Erythroblast (primary cell): ENCODE measurements around the gene CCNF.
"Not testable (repeated sequence)": the region's sequence is repeated elsewhere in the genome, so short reads cannot be mapped to it uniquely, and the experiment has no call there.

Experiments used
- DNase-seq, 2 experiments: peaks; one replicate each; lab custom pipeline; 2025; lab: John Stamatoyannopoulos, UW
- GATA1 ChIP-seq: IDR thresholded peaks from 2 replicates; pipeline ENCODE4 v1.6.1; 2011; ENCODE audit warnings: low read depth, mild to moderate bottlenecking, control low read depth, low read length, moderate library complexity
- POLR2A ChIP-seq: IDR thresholded peaks from 2 replicates; pipeline ENCODE4 v1.6.1; 2011; ENCODE audit warnings: mild to moderate bottlenecking, low read length

Gene CCNF

GRCh38 chr16:2436110-2436509, 6.9 kb downstream of the CCNF start:
- TF ChIP-seq POLR2A (no peak), GATA1 (no peak)

GRCh38 chr16:2437032-2437790, 8.0 kb downstream of the CCNF start:
- TF ChIP-seq GATA1 (no peak), POLR2A (no peak)
- DNase-seq: no peak

More at GRCh38 chr16:2436110-2436509, 6.9 kb downstream of the CCNF start:
- DNase-seq: no peak

- no peak for DNase-seq
- TF ChIP-seq GATA1: no peak
- no peak for TF ChIP-seq POLR2A
These were observed 8.9 kb downstream of the CCNF start for GRCh38 chr16:2438121-2438520.

DNA sequence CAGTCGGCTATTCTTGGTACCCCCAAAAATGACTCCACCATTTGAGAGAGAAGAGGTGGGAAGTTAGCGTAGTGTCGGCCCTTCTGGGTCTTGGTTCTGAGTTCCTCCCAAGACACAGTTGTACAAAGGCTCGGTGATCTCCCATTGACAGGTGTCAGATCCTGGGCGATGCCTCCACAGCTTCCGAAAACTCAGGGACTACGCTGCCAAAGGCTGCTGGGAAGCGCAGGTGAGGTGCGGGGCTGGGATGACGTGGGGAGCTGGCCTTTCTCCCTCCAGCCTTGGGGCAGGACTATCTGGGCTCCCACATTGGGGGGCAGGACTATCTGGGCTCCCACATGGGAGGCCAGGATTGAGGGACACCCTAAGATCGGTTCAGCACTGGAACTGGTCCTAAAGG, 10.4 kb downstream of the CCNF start:
- TF ChIP-seq POLR2A: no peak
- no peak for TF ChIP-seq GATA1
- DNase-seq: no peak

- not testable (repeated sequence) for DNase-seq
These were observed 12.0 kb downstream of the CCNF start for GRCh38 chr16:2441143-2441804.

DNA sequence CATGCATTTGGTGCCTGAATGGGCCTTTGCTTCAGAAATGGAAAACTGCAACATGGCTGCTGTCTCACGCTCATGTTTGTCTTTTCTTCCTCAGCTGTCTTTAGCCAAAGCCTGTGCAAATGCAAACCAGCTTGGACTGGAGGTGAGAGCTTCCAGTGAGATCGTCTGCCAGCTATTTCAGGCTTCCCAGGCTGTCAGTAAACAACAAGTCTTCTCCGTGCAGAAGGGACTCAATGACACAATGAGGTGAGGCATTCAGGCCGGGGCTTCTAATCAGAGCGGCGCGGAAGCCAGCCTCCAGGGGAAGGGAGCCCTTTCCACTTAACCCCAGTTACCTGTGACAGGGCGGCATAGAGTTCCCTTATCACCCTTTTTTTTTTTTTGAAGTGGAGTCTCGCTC, 14.3 kb downstream of the CCNF start:
- no peak for DNase-seq

GRCh38 chr16:2447920-2448583, 18.8 kb downstream of the CCNF start:
- TF ChIP-seq POLR2A (no peak), GATA1 (no peak)
- DNase-seq: no peak

More for the DNA sequence above, 14.3 kb downstream of the CCNF start:
- TF ChIP-seq GATA1: no peak
- no peak for TF ChIP-seq POLR2A

- DNase-seq: no peak
- no peak for TF ChIP-seq POLR2A
- no peak for TF ChIP-seq GATA1
These were observed 19.9 kb downstream of the CCNF start for GRCh38 chr16:2449118-2449517.

DNA sequence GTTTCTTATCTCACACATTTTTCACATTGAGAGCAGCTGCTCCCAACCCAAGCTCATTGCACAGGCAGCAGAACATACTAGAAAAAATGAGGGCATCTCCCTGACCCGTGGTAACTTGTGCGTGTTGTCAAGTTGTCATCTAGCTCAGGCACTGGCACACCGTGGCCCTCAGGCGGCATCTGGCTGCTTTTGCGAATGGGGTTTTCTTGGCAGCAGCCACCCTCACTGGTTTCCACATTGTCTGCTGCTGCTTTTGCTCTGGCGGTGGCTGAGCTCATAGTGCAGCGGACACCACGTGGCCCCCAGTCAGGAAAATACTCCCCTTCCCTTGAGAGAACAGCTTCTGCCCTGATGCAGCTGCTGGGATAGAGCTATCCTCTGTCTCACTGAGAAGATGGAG, 21.3 kb downstream of the CCNF start:
- TF ChIP-seq GATA1 (no peak), POLR2A (no peak)
- DNase-seq: no peak

DNA sequence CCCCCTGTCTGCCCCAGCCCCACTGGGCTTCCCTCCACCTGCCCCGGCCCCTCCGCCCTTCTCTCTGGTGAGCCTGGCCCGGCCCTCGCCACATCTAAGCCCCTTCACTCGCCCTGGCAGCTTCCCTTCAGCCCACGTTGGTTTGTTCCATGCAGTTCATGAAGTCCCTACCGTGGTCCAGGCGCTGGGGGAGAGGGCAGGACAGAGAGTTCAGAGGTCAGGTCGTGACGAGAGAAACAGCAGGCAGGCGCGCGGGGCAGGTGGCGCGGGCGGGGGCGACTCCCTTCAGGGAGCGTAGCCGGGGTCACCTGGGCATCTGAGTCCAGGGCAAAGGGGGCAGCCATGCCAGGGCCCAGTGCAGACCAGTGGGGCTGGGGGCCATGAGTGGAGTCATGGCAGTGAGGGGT, 21.7 kb downstream of the CCNF start:
- TF ChIP-seq POLR2A: no peak
- TF ChIP-seq GATA1: no peak

GRCh38 chr16:2451851-2452320, 22.6 kb downstream of the CCNF start:
- TF ChIP-seq GATA1 (no peak), POLR2A (no peak)
- DNase-seq: no peak

More for the DNA sequence above, 21.7 kb downstream of the CCNF start:
- no peak for DNase-seq

DNA sequence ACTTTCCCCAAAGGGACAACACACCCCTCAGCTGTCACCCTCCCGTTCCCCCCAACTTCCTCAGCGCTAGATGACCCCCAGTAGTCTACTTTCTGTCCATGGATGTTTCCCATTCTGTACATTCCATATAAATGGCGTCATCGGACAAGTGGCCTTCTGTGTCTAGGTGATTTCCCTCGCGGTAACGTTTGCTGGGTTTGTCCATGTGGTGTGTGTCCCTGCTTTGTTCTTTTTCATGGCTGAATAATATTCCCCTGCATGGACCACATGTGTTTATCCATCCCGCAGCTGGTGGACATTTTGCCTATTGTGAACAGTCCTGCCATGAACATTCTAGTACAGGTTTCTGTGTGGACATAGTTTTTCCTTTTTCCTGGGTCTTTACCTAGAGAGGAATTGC, 23.4 kb downstream of the CCNF start:
- TF ChIP-seq GATA1: no peak
- no peak for DNase-seq

GRCh38 chr16:2455081-2455845, 26.0 kb downstream of the CCNF start:
- TF ChIP-seq POLR2A: no peak
- TF ChIP-seq GATA1: no peak

More at GRCh38 chr16:2455081-2455845, 26.0 kb downstream of the CCNF start:
- no peak for DNase-seq
